ENCODE data around the gene SKI. TPM values are rescaled to one million over a fixed set of nuclear protein-coding genes. Genes with fewer than 3 reads are reported as not detected.
"Not testable (repeated sequence)": the region's sequence is repeated elsewhere in the genome, so short reads cannot be mapped to it uniquely, and the experiment has no call there.

Gene SKI
- total RNA-seq, 2 experiments from 2014 or later, result 29.9 to 30.2 TPM

GRCh38 chr1:2328676-2329455 lies 100.7 kb downstream of the SKI start:
- ChIA-PET POLR2A (no interaction called here), CTCF (no interaction called here)

GRCh38 chr1:2330035-2330434 lies 101.9 kb downstream of the SKI start:
- CTCF ChIA-PET, result no interaction called here
- POLR2A ChIA-PET, result no interaction called here

GRCh38 chr1:2330519-2331199 lies 102.5 kb downstream of the SKI start:
- ChIA-PET CTCF (no interaction called here), POLR2A (interaction anchor here (0.6 kb wide), 1 partner anchor 761 kb away, joined by 3 read pairs; no protein-coding TSS in a partner anchor)

- ChIA-PET POLR2A (interaction anchor here (0.6 kb wide), 1 partner anchor 762 kb away, joined by 3 read pairs; no protein-coding TSS in a partner anchor), CTCF (no interaction called here)
These were observed 103.1 kb downstream of the SKI start for GRCh38 chr1:2331200-2331544.

GRCh38 chr1:2331580-2331979 lies 103.5 kb downstream of the SKI start:
- POLR2A ChIA-PET, CTCF ChIA-PET: not testable (repeated sequence)

GRCh38 chr1:2334366-2334765 lies 106.2 kb downstream of the SKI start:
- CTCF ChIA-PET, result no interaction called here
- POLR2A ChIA-PET, result no interaction called here

- CTCF ChIA-PET, result no interaction called here
- POLR2A ChIA-PET, result no interaction called here
These were observed 106.9 kb downstream of the SKI start for GRCh38 chr1:2334883-2335534.

GRCh38 chr1:2335721-2336455 lies 107.8 kb downstream of the SKI start:
- CTCF ChIA-PET, result no interaction called here
- POLR2A ChIA-PET, result no interaction called here

GRCh38 chr1:2336499-2336898 lies 108.4 kb downstream of the SKI start:
- CTCF ChIA-PET, result no interaction called here
- POLR2A ChIA-PET, result no interaction called here

- CTCF ChIA-PET, result no interaction called here
These were observed 109.0 kb downstream of the SKI start for GRCh38 chr1:2337081-2337480.

GRCh38 chr1:2337501-2337900 lies 109.4 kb downstream of the SKI start:
- ChIA-PET CTCF (no interaction called here), POLR2A (no interaction called here)

More at GRCh38 chr1:2337081-2337480, 109.0 kb downstream of the SKI start:
- POLR2A ChIA-PET, result no interaction called here

- ChIA-PET POLR2A (no interaction called here), CTCF (no interaction called here)
These were observed 111.3 kb downstream of the SKI start for GRCh38 chr1:2339206-2340085.

- POLR2A ChIA-PET, result no interaction called here
- CTCF ChIA-PET, result no interaction called here
These were observed 112.2 kb downstream of the SKI start for GRCh38 chr1:2340086-2340917.

GRCh38 chr1:2340918-2341254 lies 112.8 kb downstream of the SKI start:
- ChIA-PET CTCF (no interaction called here), POLR2A (no interaction called here)

- ChIA-PET CTCF (no interaction called here), POLR2A (no interaction called here)
These were observed 113.7 kb downstream of the SKI start for GRCh38 chr1:2341706-2342383.

GRCh38 chr1:2342384-2343022 lies 114.4 kb downstream of the SKI start:
- POLR2A ChIA-PET, result no interaction called here

GRCh38 chr1:2343023-2343935 lies 115.2 kb downstream of the SKI start:
- CTCF ChIA-PET, result no interaction called here
- POLR2A ChIA-PET, result no interaction called here

More at GRCh38 chr1:2342384-2343022, 114.4 kb downstream of the SKI start:
- CTCF ChIA-PET, result no interaction called here

Data from activated CD8-positive, alpha-beta memory T cell treated with anti-CD3 and anti-CD28 coated beads for 36 hours (primary cell).